NCI-H187 (cell line): ENCODE measurements around the gene HSPB8.

Experiments used
- DNase-seq, 2 experiments: peaks; one replicate each; lab custom pipeline; 2025; lab: John Stamatoyannopoulos, UW

The HSPB8 gene

DNA sequence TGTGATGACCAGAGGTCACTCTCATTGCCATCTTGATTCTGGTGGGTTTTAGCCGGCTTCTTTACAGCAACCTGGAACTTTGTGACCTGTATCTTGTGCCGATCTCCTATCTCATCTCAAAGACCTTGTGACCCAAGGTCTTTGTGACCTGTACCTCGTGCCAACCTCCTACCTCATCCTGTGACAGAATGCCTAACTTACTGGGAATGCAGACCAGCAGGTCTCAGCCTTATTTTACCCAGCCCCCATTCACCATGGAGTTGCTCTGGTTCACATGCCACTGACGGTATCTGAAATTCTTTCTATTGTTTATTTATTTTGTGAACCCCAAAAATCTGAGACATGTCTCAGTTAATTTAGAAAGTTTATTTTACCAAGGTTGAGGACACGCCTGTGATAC lies 7.4 kb upstream of the HSPB8 start:
- no peak for DNase-seq

DNA sequence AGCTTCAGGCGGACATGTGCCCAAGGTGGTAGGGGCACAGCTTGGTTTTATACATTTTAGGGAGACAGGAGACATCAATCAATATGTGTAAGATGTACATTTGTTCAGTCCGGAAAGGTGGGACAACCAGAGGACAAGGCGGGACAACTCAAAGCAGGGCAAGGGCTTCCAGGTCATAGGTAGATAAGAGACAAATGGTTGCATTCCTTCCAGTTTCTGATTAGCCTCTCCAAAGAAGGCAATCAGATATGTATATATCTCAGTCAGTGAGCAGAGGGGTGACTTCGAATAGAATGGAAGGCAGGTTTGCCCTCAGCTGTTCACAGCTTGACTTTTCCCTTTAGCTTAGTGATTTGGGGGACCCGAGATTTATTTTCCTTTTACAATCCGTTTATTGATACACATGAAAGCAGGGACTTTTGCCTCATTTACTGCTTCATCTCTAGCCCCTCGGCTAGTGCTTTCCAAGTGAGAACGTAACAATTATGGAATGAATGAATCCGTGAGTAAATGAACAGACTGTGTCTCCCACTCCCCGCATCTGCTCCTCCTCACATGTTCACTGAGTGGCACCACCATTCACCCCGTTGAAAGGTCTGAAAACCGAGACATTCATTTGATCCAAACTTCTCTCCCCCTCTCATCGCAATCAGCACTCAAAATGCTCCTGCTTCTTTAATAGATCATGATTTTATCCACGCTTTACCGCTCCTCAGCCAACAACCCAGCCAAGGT lies 6.9 kb upstream of the HSPB8 start:
- DNase-seq, result no peak

DNA sequence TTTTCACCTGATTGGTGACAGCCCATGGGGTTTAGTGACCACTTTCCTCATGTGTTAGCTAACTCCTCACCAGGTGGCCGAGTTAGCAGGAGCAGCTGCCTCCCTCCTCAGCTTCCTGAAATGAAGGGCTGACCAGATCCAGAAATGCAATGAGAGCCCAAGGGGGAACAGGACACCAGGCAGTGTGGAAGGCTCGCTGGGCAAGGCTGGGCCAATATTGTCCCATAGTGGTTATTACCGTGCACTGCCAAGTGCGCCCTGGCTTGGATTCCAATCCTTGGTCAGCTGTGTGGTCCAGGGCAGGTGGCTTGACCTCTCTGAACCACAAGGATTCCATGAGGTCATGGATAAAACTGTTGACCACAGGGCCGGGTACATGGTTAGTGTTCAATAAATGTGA lies 3.6 kb upstream of the HSPB8 start:
- no peak for DNase-seq

DNA sequence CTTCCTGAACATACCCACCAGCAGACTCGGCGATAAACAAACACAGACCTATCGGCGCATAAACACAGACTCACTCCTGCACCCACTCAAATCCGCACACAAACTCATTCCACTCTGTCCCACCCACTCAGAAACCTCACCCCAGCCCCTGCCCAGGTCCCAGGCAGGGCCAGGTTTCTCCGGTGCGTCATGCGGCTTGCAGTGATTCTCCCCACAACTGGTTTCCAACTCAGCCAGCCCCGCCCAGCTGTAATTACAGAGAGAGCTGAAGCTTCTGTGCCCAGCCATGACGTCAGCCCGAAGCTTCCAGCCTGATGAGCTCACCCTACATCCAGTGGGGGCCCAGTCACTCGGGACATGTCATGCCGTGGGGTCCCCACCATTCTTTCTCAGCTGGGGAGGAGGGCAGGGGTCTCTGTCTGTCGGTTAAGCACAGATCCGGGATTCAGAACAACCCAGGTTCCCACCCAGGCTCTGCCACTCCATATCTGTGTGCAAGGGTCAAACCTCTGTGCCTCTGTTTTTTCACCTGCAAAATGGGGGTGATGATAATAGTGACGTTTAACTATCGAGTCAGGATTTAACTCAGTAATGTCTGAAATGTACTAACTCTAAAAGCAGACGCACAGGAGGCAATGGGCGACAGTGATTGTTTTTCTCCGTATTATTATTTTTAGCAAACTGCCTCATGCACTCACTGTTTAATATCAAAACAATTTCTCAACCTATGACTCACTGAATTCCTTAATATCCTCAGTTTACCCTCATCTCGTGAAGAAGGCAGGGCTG lies 2.3 kb upstream of the HSPB8 start:
- peak in 1 of 2 experiments; percentile 4 for DNase-seq

DNA sequence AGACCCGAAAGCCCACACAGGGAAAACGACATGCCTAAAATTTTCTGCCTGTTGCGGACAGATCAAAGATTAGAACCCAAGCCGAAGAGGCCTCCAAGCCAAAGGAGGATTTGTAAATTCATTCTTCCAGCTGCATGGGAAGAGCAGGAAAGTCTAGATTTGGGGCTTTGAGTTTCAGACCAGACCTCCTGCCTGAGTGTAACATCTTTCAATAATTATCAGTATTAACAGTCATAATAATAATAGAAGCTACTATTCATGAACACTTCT lies 1.7 kb upstream of the HSPB8 start:
- no peak for DNase-seq

DNA sequence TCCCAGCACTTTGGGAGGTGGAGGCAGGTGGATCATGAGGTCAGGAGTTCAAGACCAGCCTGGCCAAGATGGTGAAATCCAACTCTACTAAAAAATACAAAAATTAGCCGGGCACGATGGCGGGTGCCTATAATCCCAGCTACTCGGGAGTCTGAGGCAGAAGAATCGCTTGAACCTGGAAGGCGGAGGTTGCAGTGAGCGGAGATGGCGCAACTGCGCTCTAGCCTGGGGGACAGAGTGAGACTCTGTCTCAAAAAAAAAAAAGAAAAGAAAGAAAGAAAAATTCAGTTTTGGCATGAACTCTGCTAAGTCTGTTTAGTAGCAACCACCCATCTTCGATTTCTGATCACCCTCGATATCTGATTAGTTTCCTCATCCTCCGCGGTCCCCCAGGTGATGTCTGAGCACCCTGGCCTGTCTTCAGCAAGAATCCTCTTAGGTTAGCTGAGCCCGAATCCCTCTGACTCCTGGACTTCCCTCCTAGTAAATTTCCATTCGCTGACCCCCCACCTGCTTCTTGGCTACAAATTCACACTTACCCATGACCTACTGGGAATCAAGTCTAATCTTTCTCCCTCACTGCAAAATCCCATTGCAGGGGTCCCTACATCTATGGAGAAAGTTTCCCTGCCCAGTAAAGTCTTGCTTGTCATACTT lies 879 bp upstream of the HSPB8 start:
- no peak for DNase-seq

DNA sequence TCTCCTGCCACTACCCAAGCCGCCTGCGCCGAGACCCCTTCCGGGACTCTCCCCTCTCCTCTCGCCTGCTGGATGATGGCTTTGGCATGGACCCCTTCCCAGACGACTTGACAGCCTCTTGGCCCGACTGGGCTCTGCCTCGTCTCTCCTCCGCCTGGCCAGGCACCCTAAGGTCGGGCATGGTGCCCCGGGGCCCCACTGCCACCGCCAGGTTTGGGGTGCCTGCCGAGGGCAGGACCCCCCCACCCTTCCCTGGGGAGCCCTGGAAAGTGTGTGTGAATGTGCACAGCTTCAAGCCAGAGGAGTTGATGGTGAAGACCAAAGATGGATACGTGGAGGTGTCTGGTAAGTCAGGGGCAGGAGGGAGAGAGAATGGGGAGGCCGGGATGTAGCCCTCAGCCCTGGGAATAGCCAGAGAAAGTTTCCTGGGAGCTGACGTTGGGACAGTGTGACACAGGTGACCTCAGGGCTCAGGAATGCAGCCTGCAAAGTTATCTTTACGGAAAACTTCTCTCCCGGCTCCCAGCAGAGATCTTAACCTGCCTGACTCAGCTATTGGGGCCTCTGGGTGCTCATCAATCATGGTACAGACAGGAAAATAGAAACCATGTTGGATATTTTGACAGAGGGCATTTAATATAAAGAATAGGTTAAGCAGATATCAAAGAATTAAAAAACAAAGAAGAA lies 747 bp downstream of the HSPB8 start:
- DNase-seq, result no peak

DNA sequence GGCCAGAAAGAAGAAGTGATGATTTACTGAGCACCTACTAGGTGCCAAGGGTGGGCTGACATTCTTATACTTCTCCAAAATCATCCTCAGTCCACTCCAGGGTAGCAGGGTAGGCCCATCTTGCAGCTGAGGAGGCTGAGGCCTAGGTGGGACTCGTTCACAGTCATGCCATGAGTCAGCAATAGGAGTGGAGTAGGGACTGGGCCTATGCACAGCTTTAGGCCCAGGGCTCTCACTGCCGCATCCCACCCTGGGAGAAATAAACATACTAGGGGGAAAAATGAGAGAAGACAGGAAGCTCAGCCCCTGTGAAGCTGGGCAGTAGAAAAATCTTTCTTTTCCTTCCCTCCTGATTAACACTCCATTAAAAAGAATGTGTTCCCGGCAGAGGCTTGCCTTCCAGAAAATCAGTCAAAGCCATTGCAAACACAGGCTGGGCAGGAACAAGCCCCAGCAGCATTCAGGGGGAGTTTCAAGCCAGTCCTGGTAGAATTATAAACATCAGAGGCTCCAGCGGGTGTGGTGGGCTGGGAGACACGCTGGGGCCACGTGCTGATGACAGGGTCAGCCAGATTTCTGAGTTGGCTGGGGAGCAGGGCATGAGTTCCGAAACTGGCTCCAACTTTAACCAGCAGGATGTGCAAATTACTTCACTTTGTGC lies 1.8 kb downstream of the HSPB8 start:
- no peak for DNase-seq

DNA sequence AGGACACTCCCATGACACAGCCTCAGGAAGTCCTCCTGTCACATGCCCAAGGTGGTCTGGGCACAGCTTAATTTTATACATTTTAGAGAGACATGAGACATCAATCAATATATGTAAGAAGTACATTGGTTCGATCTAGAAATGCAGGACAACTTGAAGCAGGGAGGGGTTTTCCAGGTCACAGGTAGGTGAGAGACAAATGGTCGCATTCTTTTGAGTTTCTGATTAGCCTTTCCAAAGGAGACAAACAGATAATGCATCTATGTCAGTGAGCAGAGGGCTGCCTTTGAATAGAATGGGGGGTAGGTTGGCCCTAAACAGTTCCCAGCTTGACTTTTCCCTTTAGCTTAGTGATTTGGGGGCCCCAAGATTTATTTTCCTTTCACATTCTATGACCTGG lies 2.5 kb downstream of the HSPB8 start:
- no peak for DNase-seq

DNA sequence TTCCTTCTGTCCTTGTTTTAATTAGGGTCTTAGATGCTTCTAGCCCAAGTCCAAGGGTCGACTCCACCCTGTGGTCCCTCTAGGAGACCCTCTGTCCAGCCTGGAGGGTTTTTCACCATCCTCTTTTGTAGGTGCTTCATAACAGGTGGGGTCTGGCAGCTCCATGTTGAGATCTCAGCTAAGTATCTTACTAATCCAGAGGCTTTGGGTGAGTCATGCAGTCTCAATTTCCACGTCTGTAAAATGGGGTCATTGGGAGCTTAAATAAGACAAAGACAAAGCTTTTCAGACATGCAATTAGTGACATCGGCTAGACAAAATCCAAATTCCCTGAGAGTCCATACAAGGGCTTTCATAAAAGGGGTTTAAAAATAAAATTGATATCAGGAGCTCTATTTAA lies 3.2 kb downstream of the HSPB8 start:
- no peak for DNase-seq

DNA sequence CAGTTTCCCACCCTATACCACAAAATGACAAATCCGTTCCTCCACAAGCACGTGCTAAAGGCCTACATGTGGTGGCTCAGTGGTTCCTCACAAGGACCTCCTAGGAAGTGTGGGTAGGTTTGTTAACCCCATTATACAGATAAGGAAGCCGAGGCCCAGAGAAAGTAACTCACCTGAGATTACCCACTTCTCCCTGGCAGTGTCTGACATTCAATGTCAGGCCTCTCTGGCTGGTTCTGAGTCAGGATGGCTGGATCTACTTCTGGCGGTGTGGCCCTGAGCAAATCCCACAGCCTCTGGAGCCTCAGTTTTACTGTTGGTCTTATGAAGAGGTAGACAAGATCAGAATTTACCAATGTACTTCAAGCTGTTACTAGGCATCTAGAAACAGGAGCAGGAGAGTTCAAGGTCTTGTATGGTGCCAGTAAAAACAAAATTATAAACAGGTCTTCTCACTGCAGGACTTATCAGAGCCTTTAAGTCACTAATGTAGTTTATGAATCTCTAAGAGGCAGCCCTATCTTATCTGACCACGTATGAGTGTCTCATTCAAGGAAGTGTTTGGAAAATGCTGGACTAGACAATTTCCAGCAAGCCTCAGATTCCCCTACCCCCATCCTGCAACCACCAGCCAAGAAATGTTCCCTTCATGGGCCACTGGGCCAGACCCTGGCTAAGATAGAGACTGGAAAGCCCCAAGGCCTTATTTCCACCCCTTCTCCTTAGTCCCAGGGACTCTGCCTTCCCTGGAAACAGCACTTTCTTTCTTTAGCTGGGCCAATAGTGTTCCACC lies 4.2 kb downstream of the HSPB8 start:
- DNase-seq, result no peak

DNA sequence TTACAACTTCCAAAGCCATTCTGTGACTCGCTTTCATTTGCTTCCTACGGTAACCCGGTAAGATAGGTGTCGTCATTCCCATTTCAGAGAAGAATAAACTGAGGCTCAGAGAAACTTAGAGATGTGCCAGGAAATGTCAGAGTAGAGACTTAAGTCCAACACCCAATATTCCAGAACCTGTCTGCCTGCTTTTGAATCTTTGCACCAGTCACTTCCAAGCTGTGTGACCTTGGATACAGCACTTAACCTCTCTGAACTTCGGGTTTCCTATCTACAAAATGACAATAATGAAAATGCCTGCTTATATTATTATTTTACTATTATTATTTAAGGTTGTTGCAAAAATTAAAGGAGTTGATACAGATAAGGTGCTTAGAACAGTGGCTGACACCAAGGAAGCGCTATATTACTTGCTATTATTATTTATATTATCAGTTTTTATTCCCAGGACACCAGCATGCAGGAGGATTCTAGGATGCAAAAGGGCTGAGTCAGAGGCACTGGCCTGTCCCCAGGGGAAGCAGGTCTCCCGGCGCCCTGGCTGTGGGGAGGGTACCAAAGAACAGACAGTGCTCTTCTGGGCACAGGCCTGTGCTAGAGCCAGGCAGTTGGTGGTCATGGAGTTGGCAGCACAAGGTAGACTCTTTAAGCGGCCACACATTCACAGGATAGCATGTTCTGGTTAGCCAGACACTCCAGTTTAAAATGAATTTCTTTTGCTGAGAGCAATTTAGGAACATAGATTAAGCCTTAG lies 5.4 kb downstream of the HSPB8 start:
- no peak for DNase-seq

DNA sequence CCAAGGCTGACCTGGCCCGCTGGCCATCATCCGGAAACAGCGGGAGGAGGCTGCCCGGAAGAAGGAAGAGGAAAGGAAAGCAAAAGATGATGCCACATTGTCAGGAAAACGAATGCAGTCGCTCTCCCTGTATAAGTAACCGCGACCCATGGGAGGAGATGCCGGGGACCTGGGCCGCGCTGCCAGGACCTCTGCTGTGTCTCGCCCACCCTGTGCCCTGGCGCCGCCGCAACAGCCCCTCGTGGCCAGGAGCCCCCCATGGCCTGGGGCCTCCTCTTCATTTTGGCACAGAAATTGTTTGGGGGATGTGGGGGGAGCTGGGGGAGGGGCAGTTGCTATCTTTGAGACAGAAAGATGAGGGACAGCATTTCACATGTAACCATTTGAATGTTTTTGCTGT lies 16.5 kb downstream of the HSPB8 start:
- no peak for DNase-seq

DNA sequence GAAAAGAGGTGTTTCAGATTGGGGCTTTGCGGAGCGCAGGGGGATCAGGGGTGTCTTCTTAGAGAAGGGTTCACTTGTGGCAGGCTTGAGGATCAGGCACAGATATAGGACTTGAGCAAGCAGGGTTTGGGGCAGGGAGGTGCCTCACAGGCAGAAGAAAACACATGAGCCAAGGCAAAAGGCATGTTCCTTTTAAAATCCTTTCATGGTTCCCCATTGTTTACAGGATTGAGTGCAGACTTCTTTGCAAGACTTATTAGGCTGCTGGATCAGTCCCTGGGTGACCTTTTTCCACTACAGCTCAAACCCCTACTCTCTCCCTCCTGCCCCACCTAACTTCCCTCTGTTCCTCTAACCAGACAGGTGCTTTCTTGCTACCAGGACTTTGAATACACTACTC lies 19.7 kb downstream of the HSPB8 start:
- DNase-seq, result no peak

DNA sequence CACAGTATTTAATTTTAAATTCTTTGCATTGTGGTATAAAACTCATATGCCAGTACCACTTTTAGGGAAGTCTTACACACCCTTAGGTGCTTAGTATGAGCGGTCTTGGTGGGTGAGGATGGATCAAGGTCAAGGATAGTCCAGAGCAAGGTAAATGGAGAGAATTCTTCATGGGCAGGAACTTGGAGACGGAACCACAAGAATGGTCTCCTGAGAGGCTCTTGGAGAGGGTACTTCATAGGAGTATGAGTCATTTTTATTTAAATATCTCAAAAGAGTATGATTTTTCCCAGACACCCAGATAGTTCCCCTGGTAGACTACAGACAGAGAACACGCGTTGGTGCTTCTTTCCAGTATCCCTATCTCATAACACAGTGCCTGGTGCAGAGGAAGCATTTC lies 21.9 kb downstream of the HSPB8 start:
- DNase-seq, result no peak

DNA sequence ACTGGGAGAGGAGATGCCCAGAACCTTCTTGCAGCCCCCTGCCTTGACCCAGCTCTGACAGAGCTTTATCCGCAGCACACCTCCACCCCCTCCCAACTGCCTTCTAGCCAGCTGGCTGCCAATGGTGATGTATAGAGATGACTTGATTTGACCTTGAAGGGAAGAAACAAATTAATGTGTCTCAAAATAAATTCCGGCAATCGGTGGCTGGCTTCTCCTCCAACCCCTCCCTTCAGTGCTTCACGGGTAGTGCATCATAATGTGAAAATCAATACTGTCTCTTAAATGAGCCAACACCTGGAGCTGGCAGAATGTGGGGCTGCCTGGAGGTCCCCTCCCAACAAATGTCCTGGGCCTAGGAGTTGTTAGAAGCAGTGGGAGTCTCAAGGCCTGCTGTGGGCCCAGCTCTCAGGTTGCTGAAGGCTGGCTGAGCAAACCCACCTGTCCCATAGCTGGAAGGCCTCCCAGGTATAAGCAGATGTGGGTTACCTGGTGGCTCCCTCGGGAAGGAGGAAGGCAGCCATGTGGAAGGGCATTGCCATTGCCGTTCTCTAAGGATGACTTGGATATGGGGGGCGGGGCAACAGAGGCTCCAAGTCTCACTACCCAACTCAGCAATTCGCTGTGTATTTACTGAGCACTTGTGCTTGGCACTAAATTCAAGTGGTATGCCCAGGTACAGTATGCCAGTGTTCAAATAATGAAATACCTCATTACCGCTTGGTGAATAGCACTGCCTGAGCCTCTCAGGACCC lies 23.2 kb downstream of the HSPB8 start:
- peak; percentile 46 to 86 for DNase-seq

DNA sequence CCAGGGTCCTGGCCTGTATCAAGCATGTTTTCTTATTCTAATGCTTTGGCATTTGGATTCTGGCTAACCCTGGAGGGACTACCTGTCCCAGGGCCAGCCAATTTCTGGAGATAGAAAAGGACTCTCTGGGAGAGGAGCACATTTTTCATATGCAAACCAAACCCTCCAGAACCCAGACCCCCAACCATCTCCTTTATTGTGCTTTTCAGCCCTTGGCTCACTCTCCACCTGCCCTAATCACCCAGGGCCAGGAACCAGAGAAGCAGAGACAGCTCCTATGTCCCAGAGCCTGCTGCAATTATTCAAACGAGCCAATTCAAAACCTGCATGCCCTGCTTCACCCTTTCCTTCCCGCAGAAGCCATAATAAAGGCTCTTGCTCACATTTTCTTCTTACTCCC lies 23.8 kb downstream of the HSPB8 start:
- no peak for DNase-seq

DNA sequence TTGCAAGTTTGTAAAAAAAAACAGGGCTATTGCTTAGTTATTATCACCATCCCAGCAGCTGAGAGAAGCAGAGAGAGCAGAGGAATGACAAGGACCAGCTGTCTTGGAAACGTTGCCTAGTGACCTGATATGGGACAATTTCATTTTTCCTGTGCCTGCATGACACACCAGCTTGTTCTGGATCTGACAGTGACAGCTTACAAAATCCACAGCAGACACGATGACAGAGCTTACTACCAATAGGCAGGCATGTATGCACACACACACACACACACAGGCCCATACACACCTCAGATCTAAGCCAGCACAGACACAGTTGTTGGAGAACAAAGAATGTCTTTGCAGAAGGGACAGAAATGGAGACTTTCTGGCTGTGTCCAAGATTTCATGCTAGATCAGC lies 25.4 kb downstream of the HSPB8 start:
- DNase-seq, result no peak

DNA sequence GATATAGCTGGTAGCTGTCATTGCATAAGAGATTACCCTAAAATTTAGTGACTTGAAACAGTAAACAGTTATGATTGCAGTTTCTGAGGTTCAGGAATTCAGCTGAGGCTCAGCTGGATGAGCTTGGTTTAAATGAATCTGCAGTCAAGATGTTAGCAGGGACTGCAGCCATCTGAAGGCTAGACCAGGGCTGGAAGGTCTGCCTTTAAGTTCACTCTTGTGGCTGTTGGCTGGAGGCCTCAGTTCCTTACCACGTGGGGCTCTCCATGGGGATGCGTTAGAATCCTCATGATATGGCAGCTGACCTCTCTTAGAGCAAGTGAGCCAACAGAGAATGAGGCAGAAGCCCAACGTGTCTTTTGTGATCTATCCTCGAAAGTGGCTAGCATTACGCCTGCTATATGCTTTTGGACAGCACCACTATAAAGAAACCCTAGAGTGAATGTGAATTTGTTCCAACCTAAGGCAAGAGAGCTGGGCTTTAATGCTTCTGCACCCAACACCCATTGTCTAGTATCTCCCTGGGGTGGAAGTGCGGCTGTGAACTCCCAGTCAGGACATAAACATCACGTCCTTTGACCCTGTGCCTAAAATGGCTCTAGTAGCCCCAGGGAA lies 26.0 kb downstream of the HSPB8 start:
- no peak for DNase-seq
